ENCODE data around the gene TUBGCP6.
"Not testable (repeated sequence)": the region's sequence is repeated elsewhere in the genome, so short reads cannot be mapped to it uniquely, and the experiment has no call there.

Gene TUBGCP6

DNA sequence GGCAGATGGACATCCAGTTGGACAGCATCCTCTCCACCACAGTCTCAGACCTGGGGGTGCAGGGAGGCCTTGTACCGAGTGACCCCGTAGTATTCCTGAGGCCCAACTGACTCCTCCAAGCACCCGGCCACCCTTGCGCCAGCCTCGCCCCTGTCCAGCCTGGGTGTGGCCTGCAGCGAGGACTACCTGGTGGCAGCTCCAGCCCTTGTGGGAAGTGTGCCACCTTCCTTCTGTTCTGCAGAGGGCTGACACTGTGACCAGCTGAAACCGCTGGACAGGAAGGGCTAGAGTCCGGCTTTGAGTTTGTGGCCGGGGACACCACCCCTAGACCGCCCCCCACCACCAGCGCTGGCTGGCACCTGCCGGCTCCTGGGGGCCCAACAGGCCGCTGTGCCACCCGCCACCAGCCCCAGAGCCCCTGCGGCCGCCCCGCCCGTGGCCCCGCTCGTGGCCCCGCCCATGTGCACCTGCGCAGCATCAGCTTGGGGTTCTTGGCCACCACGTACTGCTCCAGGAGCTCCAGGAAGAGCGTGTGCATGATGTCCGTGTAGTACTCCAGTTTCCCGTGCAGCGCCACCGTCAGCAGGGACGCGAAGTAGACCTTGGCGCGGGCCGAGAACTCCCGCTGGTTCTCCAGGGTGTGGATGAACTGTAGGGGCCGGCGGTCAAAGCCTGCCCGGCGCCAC lies 35.3 kb upstream of the TUBGCP6 start:
- DNase-seq (ENCODE audit: low read depth): no peak

DNA sequence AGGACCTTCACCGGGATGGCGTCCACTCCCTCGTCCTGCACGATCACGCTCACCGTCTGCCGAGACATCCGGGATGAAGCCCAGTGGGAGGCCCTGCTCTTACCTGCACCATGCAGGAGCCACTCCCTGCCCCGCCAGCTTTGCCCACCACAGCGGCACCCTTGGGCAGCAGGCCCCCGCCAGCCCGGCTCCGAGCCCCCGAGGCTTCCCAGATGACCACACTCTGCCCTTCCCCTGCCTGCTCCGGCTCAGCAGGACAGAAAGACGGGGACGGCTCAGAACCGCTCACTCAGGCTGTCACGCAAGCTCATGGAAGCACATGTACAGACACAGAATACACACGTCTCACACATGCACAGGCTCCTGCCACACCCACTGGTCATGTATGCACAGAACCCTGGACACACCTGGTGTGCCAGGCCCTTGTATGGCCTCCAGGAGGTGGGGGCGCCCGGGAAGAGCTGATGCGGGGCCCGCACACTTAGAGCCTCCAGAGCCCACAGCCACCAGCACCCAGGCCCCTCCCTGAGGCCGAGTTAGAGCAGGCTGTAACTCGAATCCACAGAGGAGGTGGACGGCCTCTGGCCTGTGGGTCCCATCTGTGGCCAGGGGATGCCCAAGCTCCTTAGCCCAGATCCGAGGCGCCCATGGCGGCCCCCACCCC lies 34.3 kb upstream of the TUBGCP6 start:
- no peak for DNase-seq (ENCODE audit: low read depth)

DNA sequence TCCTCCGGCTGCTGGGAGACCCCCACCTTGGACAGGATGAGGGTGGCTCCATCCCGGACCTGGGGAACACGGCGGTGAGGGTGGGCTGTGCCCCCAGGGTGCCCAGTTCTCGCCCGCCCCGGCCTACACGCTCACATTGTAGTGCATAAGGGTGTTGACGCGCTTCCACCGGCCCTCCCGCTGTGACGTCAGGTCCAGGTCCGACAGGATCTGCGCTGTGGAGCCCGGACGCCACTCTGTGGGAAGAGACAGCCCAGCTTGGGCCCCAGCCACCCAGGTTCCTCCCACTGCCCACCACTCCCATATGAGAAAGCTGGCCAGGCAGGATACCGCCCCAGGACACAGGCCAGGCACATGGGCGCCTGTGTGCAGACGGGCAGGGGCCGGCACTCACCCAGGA lies 33.6 kb upstream of the TUBGCP6 start:
- no peak for DNase-seq (ENCODE audit: low read depth)

DNA sequence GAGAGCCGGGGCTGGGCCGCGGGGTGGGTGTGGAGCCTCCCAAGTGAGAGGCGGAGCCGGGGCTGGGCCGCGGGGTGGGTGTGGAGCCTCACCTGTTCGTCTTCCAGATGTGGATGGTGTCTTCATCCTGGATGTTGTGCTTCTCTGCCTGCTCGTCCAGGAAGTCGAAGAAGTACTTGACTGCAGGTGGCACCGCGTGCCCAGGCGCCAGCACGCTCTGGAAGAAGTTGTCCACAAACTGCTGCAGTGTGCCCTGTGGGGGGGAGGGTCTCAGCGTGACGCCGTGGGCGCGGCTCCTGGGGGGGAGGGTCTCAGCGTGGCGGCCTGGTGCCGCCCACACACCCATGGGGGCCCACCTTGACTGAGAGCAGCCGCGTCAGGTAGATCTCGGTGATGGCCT lies 32.9 kb upstream of the TUBGCP6 start:
- DNase-seq (ENCODE audit: low read depth): no peak

DNA sequence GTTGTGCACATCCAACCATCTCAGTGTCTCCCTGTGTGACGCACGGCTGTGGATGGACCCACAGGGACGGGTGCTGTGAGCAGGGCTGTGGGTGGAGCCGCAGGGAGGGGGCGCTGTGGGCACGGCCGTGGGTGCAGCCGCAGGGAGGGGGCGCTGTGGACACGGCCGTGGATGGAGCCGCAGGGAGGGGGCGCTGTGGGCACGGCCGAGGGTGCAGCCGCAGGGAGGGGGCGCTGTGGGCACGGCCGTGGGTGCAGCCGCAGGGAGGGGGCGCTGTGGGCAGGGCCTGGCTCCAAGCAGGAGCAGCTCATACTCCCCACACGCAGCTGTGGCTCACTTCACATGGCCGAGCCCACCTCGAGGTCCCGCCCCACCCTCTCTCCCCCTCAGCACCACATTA lies 31.3 kb upstream of the TUBGCP6 start:
- no peak for DNase-seq (ENCODE audit: low read depth)

DNA sequence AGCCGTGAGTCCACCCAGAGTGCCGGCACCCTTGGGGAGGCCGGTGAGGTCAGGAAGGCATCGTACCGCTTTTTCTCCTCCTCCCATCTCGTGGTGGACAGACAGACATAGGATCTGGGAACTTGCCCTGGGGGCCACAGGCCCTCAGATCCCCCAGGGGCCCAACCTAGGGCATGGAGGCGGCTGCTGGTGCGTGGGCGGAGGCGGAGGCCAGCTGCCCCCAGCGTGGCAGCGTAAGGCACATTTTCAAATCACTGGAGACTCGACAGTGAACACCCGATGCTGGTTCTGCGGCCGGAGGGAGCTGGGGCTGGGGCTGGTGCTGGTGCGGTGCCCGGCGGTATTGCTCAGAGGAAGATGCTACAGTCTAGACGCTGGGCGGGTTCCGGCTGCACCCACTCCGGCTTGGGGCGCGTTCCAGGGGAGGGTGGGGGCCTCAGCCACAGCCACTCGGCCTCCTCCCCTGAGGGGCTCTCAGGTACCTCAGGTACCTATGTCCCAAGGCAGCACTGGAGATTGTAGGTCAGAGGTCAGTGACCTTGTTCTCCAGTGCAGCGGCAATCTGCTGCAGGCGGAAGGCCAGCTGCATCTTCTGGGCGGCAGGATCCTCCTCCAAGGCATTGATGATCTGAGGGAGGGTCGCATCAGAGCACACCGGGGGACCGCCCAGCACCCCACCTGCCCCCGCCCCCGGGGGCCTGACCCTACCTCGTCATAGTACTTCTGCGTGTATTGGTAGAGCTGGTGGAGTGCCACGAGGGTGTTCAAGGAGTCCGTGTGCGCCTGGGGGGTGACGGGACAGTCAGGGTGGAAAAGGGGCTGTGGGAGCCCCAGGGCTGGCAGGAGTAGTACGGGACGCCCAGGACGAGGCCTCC lies 30.6 kb upstream of the TUBGCP6 start:
- no peak for DNase-seq (ENCODE audit: low read depth)

DNA sequence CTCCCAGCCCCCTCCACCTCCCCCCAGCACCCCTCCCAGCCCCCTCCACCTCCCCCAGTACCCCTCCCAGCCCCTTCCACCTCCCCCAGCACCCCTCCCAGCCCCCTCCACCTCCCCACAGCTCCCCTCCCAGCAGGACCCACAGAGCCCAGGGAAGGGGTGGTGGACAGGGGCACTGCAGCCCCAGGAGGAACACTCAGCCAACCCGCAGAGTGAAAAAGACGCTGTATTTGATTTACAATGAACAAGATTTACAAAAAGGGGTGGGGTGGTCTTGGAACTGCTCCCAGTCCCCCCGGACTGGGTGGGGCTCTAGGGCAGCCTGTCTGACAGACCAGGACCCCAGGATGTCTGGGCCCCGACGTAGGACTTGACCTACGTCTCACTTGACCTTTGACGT lies 29.9 kb upstream of the TUBGCP6 start:
- DNase-seq (ENCODE audit: low read depth): no peak

DNA sequence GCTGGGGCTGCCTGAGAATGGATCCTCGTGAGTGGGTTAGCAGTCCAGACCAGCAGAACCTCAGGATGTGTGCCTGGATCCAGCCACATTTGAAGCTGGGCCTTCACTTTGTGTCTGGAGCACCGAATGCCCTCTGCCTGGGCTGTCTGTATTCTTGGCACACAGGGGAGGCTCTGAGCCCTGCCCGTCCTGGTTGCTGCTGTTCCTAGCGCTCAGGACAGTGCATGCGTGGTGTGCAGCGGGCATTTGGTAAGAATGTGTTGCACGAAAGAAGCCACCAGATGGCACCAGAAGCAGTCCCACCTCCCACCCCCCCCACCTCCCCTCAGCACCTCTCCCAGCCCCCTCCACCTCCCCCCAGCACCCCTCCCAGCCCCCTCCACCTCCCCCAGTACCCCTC lies 29.5 kb upstream of the TUBGCP6 start:
- no peak for DNase-seq (ENCODE audit: low read depth)

DNA sequence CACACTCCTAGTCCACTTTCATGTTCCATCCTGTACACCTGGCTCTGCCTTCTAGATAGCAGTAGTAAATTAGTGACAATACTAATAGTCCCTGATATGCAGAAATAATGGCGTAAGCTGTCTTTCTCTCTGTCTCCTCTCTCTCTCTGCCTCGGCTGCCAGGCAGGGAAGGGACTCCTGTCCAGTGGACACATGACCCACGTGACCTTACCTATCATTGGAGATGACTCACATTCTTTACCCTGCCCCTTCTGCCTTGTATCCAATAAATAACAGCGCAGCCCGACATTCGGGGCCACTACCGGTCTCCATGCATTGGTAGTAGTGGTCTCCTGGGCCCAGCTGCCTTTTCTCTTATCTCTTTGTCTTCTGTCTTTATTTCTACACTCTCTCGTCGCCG lies 29.0 kb upstream of the TUBGCP6 start:
- DNase-seq (ENCODE audit: low read depth): not testable (repeated sequence)

DNA sequence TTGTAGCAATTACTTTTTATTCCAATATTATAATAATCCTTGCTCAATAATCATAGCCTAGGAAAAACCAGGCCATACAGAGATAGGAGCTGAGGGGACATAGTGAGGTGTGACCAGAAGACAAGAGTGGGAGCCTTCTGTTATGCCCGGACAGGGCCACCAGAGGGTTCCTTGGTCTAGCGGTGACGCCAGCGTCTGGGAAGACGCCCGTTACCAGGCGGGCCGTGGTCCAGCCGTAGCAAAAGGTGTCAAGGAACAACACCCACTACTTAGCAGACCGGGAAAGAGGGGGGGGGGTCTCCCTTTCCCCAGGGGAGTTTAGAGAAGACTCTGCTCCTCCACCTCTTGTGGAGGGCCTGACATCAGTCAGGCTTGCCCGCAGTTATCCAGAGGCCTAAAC lies 28.5 kb upstream of the TUBGCP6 start:
- DNase-seq (ENCODE audit: low read depth): not testable (repeated sequence)

DNA sequence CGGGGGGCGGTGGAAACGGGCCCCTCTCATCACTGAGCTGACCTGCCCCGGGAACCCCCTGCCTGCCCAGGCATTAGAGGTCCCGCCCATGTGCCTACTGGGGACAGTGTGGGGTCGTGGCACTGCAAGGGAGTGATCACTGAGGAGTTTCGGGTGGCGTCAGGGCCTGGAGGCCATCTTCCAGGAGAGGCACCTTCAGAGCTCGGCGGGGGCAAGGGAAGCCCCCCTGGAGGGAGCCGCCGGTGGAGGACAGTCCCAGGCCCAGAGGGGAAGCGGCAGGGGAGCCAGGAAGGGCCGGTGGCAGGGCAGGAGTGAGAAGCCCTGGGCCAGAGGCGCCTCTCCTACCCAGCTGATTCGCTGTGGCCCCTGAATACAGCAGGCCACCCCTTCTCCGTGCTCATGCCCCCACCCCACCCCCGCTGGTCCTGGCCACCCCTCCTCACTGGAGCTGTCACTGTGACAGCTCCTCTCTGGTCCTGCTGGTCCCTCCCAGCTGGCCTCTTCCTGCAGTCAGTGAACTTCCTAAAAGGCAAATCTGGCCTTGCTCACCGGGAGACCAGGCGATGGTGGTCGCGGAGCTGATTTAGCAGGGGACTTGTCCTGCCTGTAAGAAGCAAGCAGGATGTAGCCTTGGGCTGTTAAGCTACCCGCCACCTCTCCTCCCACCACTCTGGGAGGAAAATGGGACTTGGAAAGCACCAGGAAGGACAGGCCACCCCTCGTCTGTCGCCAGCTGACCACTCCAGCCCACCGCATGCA lies 27.4 kb upstream of the TUBGCP6 start:
- DNase-seq (ENCODE audit: low read depth): no peak

DNA sequence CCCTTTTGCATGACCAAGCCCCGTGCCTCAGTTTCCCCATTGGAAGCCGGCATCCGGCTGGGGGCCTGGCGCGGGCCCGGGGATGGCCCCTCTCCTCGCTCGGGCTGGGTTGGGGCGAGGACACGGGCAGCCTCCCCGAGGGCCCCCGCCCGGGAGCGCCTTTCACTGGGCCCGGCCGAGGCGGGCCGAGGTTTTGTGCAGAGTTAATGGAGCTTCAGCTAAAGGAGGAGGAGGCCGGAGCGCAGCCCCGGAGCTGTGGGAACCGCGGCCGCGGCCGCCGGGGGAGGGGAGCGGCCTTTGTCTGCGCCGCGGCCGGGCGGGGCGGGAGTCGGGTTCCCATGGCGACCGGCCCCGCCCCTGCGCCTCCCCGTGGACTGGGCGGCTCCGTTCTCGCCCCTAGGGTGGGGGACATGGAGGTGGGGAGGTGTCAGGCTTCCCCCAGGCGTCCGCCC lies 26.7 kb upstream of the TUBGCP6 start:
- peak; percentile 47 for DNase-seq (ENCODE audit: low read depth)

DNA sequence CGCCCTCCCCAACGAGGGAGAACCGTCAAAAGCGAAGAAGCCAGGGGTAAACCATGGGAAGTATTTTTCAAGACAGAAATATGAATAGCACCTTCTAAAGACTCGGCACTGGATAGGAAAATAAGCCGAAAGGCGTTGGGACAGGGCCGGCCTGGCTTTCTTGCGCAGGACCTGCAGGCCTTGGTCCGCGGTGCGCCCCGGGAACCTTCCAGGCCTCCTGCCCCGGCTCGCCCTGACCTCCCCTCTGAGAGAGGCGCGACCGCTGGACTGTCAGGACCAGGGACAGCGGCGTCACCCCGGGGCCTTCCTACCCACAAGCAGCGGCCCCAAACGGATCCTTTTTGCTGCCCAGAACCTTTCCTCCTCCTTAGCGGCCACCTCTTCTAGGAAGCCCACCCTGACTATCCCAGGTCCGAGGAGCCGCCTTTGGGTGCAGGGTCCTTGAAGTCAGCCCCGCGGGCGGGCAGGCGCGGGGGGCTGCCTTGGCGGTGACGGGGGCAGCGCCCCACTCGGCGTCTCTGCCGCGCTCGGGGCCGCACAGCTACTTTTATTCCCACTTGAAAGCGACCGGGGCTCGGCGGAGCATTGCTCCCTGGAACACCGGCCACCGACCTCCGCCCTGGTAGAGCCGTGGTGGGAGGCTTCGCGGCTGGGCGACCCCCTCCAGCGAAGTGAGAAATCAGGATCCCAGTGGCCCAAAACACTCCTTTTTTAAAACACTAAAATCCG lies 26.0 kb upstream of the TUBGCP6 start:
- peak; percentile 60 for DNase-seq (ENCODE audit: low read depth)

DNA sequence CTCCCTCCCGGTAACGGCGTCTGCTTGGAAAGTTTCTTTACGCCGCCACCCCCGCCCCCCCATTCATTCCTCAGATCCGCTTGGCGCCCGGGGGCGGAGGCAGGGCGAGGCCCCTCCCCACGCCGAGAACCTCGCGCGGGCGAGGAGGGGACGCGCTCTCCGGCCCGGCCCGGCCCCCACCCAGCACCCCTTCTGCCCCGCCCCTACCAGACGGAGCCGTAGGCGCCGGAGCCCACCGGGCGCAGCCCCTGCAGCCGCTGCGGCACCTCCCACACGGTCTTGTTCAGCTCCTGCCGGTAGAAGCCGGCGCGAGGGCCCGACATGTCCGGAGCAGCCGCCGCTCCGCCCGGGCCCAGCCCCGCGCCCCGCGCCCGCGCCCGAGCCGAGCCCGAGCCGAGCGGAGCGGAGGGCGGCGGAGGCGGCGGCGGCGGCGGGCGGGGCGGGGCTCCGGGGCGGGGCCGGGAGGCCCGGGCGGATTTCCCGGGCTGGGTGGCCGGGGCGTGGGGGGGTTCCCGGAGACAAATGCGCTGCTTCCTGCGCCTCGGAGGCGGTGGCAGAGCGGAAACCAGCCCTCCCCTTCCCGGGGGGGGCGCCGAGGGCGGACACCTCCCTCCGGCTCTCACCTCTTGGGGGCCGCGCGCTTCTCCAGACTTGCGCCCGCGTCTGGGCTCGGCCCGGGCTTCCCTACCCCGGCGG lies 25.3 kb upstream of the TUBGCP6 start, which contains the start of gene MAPK11:
TSS of gene MAPK11 (minus strand) at position 411 of the 696 bp plus-strand sequence. CDS start at position 323, 88 bp downstream.
- DNase-seq (ENCODE audit: low read depth): peak; percentile 57

DNA sequence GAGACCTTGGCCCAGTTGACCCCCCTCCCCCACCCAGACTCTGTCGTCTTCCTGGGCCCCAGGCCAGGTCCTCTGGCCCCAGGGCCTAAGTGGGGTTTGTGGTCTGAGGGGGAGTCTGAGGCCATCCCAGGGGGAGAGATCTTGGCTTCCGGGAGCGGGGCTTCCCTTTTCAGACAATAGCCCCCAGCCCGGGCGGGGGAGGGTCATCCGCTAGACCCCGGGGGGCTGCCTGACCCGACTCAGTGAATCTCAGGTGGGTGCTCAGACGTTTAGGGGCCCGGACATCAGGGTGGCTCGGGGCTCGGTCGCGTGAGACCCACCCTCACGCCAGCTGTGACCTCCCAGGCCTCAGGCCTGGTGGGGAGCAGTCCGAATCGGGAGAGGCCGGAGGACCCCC lies 24.7 kb upstream of the TUBGCP6 start:
- no peak for DNase-seq (ENCODE audit: low read depth)

DNA sequence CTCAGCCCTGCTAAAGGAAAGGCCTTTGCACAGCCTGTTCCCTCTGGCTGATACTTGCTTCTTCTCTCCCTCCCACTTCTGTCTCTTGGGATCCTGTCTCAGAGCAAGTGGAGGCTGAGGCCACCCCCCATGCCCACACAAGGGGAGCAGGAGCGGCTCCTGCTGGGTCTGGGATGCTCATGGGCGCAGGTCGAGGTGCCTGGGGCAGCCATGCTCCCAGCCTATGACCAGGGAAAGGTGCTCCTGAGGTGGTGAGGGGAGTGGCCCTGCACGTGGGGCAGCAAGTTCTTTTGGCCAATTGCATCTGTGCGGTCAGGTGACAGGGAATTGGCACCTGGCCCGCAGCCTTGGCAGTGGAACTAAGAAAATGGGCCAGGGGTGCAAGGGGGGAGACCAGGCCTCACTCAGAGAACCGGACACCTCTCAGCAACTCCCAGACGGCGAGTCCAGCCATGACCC lies 23.9 kb upstream of the TUBGCP6 start:
- no peak for DNase-seq (ENCODE audit: low read depth)

DNA sequence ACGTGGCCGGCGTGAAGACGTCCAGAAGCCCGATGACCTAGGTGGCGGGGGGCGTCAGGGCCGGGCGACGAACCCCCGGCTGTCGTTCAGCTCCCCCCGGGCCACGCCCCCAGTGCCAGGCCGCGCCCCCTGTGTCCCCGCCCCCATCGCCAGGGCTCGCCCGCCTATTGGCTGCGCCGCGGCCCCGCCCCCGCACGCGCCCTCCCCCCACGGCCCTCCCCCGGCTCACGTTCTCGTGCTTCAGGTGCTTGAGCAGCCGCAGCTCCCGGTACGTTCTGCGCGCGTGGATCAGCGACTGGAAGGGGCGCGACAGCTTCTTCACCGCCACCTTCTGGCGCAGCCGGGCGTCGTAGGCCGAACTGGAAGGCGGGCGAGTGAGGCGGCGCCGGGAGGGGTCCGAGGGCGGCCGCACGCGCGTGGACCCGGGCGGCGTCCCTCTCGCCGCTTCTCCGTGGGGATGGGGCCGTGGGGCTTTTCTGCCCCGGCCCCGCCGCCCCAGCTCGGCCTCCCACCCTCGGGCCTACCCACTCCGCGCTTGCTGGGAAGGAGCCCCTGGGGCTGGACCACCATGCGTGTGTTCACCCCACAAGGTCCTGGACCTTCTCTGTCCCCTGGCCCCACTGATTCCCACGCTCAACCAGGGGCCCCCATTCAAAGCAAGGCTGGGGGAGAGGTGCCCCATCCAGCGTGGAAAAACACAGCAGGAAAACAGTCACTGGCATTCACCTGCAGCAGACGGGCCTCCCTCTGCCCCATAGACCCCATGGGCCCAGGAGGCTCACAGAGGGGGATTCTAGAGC lies 23.0 kb upstream of the TUBGCP6 start:
- DNase-seq (ENCODE audit: low read depth): peak; percentile 42

DNA sequence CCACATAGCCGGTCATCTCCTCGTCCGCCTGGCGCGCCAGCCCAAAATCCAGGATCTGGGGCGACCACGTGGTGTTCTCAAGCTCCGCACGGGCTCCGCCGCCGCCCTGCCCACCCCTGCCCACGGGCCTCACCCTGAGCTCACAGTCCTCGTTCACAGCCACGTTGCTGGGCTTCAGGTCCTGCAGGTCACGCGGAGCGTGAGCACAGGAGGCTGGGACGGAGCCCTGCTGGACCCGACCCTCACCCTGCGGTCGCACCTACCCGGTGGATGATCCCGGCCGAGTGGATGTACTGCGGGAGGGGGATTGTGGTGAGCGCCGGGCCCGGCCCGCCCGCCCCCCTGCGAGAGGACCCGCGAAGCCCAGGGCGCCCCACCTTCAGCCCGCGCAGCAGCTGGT lies 22.2 kb upstream of the TUBGCP6 start:
- DNase-seq (ENCODE audit: low read depth): no peak

DNA sequence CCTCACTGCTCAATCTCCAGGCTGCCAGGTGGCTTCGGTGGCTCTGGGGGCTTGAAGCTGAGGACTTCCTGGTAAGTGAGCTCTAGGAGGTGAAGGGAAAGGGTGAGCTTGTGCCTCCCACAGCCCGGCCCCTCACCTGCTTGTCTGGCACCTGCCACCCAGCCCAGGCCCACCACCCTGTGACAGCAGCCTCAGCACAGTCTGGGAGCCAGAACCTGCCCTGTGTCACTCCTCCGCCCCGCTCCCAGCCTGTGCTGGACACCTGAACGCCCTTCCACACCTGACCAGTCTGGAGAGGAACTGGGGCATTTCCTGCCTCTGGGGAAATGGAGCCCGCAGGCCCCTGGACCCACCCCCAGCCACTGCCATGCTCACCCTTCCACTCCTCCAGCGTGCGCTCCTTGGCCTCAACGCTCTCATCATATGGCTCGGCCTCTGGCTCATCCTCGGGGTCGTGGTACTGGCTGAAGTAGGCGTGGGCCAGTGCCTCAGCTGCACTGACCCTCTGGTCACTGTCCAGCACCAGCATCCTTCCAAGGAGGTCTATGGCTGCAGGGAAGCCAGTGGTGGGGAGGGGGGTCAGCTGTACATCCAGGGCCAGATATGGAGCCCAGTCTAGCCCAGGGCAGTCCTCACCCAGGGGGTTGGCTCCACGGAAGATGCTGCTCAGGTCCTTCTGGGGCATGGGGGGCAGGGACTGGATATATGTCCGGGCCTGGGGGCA lies 20.3 kb upstream of the TUBGCP6 start:
- no peak for DNase-seq (ENCODE audit: low read depth)

Measured in activated T-cell treated with anti-CD3 and anti-CD28 coated beads for 1 hour (primary cell).